ENCODE results near the gene ZNF366. TPM values are rescaled to one million over a fixed set of nuclear protein-coding genes. Genes with fewer than 3 reads are reported as not detected.

ZNF366 gene
- polyA plus RNA-seq, 1 donor (not counting 4 experiments of a cell fraction or from before 2014, with no cell fraction given), result not detected

DNA sequence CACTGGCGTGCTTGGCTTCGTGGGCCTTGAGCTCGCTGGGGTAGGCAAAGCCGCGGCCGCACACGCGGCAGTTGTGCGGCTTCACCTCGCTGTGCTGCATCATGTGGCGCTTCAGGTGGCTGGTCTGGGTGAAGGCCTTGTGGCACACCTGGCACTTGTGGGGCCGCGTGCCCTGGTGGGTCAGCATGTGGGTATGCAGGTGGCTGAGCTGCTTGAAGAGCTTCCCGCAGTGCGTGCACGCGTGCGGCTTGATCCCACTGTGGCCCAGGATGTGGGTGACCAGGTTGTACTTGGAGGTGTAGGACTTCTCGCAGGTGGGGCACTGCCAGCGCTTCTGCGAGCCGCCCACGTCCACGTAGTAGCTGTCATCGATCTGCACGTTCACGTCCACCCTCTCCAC, 46.8 kb downstream of the ZNF366 start:
- Histone ChIP-seq H3K27ac (ENCODE audit: control insufficient read depth, insufficient read depth, low read length) (no peak overlapping the region), H3K4me3 (ENCODE audit: control insufficient read depth in 2 of 3, extremely low read depth in 1 of 3, insufficient read depth in 2 of 3, low read depth in 1 of 3, low read length in 3 of 3) (no peak overlapping the region), H4K20me1 (ENCODE audit: control insufficient read depth, extremely low read depth, insufficient read depth, low read length) (no peaks in the 10 kb centered on the region), H3K4me1 (ENCODE audit: control insufficient read depth, extremely low read depth, insufficient read depth, low read length) (peaks cover 17% of the 10 kb centered on the region), H3K79me2 (ENCODE audit: control insufficient read depth, insufficient read depth, low read length) (no peaks in the 10 kb centered on the region), H3K9me1 (ENCODE audit: control insufficient read depth, extremely low read depth, insufficient read depth, low read length) (no peaks in the 10 kb centered on the region), H3K36me3 (ENCODE audit: control insufficient read depth in 2 of 2, extremely low read depth in 1 of 2, insufficient read depth in 2 of 2, low read length in 2 of 2) (no peaks in the 10 kb centered on the region), H3K9me3 (ENCODE audit: control insufficient read depth, low read depth, low read length) (no peaks in the 10 kb centered on the region), H3K4me2 (ENCODE audit: control insufficient read depth, extremely low read depth, insufficient read depth, low read depth, low read length) (no peak overlapping the region), H2AFZ (ENCODE audit: control insufficient read depth, low read length) (no peak overlapping the region), H3K27me3 (ENCODE audit: control insufficient read depth, extremely low read depth, insufficient read depth, low read length) (no peaks in the 10 kb centered on the region), H3K9ac (ENCODE audit: control insufficient read depth, extremely low read depth, insufficient read depth, low read length) (no peak overlapping the region)
- FAIRE-seq (no peak), DNase-seq (ENCODE audit: low read depth, low spot score) (no peak)
- TF ChIP-seq, protein P1, sequence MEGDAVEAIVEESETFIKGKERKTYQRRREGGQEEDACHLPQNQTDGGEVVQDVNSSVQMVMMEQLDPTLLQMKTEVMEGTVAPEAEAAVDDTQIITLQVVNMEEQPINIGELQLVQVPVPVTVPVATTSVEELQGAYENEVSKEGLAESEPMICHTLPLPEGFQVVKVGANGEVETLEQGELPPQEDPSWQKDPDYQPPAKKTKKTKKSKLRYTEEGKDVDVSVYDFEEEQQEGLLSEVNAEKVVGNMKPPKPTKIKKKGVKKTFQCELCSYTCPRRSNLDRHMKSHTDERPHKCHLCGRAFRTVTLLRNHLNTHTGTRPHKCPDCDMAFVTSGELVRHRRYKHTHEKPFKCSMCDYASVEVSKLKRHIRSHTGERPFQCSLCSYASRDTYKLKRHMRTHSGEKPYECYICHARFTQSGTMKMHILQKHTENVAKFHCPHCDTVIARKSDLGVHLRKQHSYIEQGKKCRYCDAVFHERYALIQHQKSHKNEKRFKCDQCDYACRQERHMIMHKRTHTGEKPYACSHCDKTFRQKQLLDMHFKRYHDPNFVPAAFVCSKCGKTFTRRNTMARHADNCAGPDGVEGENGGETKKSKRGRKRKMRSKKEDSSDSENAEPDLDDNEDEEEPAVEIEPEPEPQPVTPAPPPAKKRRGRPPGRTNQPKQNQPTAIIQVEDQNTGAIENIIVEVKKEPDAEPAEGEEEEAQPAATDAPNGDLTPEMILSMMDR (optimal IDR thresholded peaks at IDR 0.05 in 1 of 3, IDR thresholded peaks at IDR 0.05 in 1 of 3, conservative IDR thresholded peaks at IDR 0.05 in 1 of 3; ENCODE audit: extremely low read depth in 1 of 3, insufficient read depth in 2 of 3, low read length in 3 of 3), result no peak
- TF ChIP-seq EZH2 (IDR thresholded peaks at IDR 0.05; ENCODE audit: low read length), result no peak
- dilution Hi-C loops (cut with MboI; ENCODE audit: extremely low pct_ligation_motif_present, low sequenced_read_pairs), result no loop called here

DNA sequence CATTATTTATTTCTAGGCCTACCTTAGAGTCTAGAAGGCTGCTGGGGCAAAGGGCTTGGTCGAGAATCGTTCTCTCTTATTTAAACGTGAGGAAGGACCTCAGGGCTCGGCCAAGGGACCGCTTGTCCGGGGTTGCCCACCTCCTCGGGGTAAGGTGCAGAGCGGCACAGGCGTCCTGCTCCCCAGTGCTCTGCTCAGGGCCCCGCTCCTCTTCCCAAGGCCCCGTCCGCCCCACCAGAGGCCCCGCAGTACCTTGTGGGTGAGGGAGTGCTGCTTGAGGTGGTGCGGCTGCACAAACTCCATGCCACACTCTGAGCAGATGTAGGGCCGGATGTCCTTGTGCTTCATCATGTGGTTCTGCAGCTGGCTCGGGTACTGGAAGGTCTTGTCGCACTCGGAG, 47.3 kb downstream of the ZNF366 start:
- H3K36me3 ChIP-seq (ENCODE audit: control insufficient read depth in 2 of 2, extremely low read depth in 1 of 2, insufficient read depth in 2 of 2, low read length in 2 of 2), result no peaks in the 10 kb centered on the region
- H3K4me2 ChIP-seq (ENCODE audit: control insufficient read depth, extremely low read depth, insufficient read depth, low read depth, low read length), result no peak overlapping the region
- H3K27me3 ChIP-seq (ENCODE audit: control insufficient read depth, extremely low read depth, insufficient read depth, low read length), result no peaks in the 10 kb centered on the region
- H3K4me3 ChIP-seq (ENCODE audit: control insufficient read depth in 2 of 3, extremely low read depth in 1 of 3, insufficient read depth in 2 of 3, low read depth in 1 of 3, low read length in 3 of 3), result no peak overlapping the region
- H3K79me2 ChIP-seq (ENCODE audit: control insufficient read depth, insufficient read depth, low read length), result no peaks in the 10 kb centered on the region
- H3K9me3 ChIP-seq (ENCODE audit: control insufficient read depth, low read depth, low read length), result no peaks in the 10 kb centered on the region
- FAIRE-seq (no peak), DNase-seq (ENCODE audit: low read depth, low spot score) (no peak)
- no peak overlapping the region for H3K27ac ChIP-seq (ENCODE audit: control insufficient read depth, insufficient read depth, low read length)
- peaks cover 17% of the 10 kb centered on the region for H3K4me1 ChIP-seq (ENCODE audit: control insufficient read depth, extremely low read depth, insufficient read depth, low read length)
- H2AFZ ChIP-seq (ENCODE audit: control insufficient read depth, low read length), result no peak overlapping the region
- TF ChIP-seq, protein P1 (optimal IDR thresholded peaks at IDR 0.05 in 1 of 3, IDR thresholded peaks at IDR 0.05 in 1 of 3, conservative IDR thresholded peaks at IDR 0.05 in 1 of 3; ENCODE audit: extremely low read depth in 1 of 3, insufficient read depth in 2 of 3, low read length in 3 of 3), result no peak
- no peak for TF ChIP-seq EZH2 (IDR thresholded peaks at IDR 0.05; ENCODE audit: low read length)
- dilution Hi-C loops (cut with MboI; ENCODE audit: extremely low pct_ligation_motif_present, low sequenced_read_pairs), result no loop called here
- no peaks in the 10 kb centered on the region for H4K20me1 ChIP-seq (ENCODE audit: control insufficient read depth, extremely low read depth, insufficient read depth, low read length)
- no peak overlapping the region for H3K9ac ChIP-seq (ENCODE audit: control insufficient read depth, extremely low read depth, insufficient read depth, low read length)
- no peaks in the 10 kb centered on the region for H3K9me1 ChIP-seq (ENCODE audit: control insufficient read depth, extremely low read depth, insufficient read depth, low read length)

Measured in keratinocyte (primary cell).